GM12872 (cell line): ENCODE results near the gene DOCK3.

Experiments
- CTCF ChIP-seq: IDR thresholded peaks from 3 replicates; pipeline ENCODE4 v1.5.1; 2011; ENCODE audit warnings: low read depth, mild to moderate bottlenecking, low read length, moderate library complexity; ENCODE audit not compliant: insufficient read depth

Gene DOCK3

GRCh38 chr3:50666837-50667236 lies 7.9 kb upstream of the DOCK3 start:
- no peak for TF ChIP-seq CTCF

DNA sequence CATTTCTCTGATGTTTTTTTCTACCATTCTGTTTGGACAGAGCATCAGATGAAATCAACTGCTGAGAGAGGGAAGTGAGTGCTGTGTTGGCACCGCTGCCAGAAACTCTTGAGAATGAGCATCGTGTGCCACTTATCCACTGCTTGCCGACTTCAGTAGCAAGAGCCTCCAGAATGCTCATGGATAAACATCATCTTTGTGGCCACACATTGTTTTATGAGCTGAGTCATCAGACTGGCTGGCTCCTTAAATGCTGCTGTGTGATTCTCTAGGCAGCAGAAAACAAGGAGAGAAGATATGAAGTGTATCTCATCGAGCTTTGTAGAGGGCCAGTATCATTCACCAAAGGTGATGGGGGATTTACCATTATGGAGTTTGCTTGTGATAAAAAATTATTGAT lies 3.4 kb upstream of the DOCK3 start:
- TF ChIP-seq CTCF: no peak

DNA sequence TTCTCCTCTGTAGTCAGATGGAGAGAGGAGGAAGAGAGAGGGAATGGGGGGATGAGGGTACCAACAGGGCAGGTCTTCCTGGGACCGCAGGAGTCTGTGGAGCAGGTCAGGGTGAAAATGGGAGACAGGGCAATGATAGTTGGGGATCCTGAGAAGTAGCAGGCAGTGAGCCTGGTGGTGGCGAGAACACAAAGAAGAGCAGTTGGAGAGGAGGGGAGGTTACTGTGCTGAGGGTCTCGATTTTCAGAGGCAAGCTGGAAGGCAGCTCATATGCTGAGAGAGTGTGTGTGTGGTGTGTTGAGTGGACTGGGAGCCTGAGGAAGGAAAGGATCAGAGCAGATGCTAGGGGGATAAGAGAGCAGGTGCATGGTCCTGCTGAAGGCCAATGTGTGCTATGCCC lies 2.1 kb upstream of the DOCK3 start:
- no peak for TF ChIP-seq CTCF

- no peak for TF ChIP-seq CTCF
These were observed 796 bp upstream of the DOCK3 start for GRCh38 chr3:50673931-50674330.

DNA sequence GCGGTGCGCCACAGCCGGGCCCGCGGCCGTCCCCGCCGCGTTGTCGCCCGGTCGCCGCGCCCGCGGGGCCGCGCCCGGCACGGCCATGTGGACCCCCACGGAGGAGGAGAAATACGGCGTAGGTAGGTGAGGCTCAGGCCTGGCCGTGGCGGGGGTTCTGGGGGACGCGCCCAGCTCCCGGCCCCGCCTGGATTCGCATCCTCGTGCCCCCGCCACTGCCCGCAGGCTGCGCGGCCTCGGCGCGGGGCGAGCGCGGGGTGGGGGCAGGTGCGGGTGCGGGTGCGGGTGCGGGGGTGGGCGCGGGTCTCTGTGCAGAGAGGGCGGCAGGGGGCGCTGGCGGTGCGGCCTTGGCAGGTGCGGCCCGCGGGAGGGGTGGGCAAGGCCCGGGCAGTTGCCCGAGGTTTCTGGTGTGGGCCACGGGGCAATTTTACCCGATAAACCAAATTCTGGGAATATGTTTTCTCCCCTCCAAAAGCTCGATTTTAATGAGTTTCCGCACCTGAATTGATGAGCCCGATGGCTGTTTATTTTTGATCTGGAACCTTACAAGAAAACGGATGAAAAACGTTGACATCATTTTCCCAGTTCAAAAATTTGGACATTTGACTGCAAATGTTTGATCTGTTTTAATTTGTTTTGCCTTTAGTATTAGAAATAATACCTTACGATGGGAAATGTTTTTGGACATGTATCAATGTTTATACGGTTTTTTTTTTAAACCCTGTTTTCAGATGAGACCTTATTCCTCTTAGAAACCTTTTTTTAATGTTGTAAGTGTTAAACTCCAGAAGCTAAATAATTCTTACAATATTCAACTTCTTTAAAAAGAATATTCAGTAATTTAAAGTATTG lies 678 bp downstream of the DOCK3 start:
- peak; percentile 39; the same call in 1 of the 3 replicates for TF ChIP-seq CTCF

DNA sequence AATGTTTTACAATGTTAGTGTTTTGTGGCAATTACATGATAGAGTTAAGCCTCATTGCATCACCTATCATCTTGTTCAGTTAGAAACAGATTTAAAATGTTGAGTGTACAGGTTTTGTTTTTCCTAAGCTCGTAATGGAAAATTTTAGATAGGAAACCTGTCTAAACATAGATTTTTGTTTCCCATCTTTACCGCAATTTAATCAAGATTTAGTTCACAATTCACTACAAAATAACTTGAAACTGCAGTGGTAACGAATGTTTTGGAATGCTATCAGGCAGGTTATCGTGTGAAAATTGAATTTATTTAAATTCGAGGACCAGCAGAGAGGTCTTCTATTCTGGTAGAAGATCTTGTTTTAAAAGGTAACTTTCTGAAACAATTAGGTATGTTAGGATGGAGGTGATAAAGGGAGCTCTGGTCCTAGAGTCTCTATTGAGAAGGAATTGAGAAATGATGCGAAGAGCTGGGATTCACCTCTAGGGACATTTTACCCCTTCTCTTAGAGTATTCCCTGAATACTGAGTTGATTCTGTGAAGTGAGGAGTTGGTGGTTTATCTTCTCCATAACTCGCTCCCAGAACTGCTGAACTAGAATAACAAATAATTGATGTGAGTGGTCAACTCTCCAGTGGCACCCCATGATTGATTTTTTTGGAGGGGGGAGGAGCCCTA lies 1.4 kb downstream of the DOCK3 start:
- TF ChIP-seq CTCF: no peak

DNA sequence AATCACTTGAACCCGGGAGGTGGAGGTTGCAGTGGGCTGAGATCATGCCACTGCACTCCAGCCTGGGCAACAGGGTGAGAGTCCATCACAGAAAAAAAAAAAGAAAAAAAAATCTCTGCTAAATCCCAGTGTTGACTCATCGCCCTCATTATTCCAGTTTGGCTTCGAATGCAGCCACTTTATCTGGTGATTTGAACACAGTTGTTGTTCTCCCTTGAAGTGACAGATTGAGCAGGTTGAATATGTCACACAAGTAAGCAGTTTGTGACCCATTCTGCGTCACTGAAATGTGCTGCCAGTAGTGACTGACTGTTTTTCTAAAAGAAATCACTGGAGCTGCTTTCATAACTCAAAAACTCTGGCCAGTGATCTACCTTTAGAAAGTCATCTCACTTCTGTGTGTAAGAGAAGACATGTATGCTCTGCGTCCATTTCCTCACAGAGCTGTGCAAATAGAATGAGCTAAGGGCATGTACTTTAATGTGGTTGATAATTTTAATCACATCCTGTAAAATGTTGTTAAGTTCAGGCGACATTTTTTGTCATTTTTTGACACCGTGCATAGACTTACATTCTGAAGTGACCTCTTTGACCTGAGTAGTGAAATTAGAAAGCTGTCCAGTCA lies 12.5 kb downstream of the DOCK3 start:
- no peak for TF ChIP-seq CTCF
